Vagina (tissue), 2 donors: ENCODE measurements around the gene TUBA4B.

Experiments used
- POLR2A ChIP-seq, 2 donors: fragments of 450-650 bp; IDR thresholded peaks; one replicate each; pipeline ENCODE4 v1.6.1; 2017; ENCODE audit warnings: antibody characterized with exemption in 2 of 2, mild to moderate bottlenecking in 2 of 2, moderate library complexity in 2 of 2
- POLR2AphosphoS5 ChIP-seq, 2 donors: sonication (generic); formaldehyde crosslinking; IDR thresholded peaks; one replicate each; pipeline ENCODE4 v1.9.0; 2017; ENCODE audit warnings: antibody characterized with exemption in 2 of 2, mild to moderate bottlenecking in 2 of 2, low read depth in 1 of 2; ENCODE audit not compliant: insufficient read depth in 1 of 2

- TF ChIP-seq POLR2AphosphoS5 (IDR thresholded peaks at IDR 0.05; ENCODE audit: insufficient read depth in 1 of 2, low read depth in 1 of 2) (no peak), POLR2A (IDR thresholded peaks at IDR 0.05) (no peak)
Observed at GRCh38 chr2:219214786-219215185, 38.3 kb upstream of the TUBA4B start.
